Stimulated activated CD8-positive, alpha-beta memory T cell treated with anti-CD3 and anti-CD28 coated beads, Interleukin-2, amount 100 ng/mL, for 1 hour (primary cell): ENCODE measurements around the gene USP28.
"Not testable (repeated sequence)": the region's sequence is repeated elsewhere in the genome, so short reads cannot be mapped to it uniquely, and the experiment has no call there.

Experiments
- DNase-seq, 2 donors: peaks; one replicate each; pipeline ENCODE4 v3.0.0-alpha.2; 2020; ENCODE audit warnings: low read depth in 2 of 2

Gene USP28

DNA sequence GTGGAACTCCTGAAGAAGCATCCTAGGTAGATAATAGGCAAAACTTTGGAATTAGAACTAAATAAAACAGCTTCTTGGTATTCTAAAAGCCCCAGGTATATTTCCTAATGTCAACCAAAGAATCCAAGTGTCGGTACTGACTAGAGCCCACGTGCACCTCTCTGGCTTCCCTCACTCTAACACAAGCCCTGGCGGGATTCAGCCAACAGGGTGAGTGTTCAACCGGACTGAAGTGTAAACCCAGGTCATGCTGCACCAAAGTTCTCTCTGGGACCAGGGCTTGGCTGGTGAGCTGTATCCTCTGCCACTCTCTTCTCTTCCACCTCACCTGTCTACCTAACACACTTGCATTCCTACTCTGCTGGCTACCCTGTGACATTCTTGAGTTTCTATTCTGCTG lies 40.1 kb downstream of the USP28 start:
- DNase-seq = no peak

DNA sequence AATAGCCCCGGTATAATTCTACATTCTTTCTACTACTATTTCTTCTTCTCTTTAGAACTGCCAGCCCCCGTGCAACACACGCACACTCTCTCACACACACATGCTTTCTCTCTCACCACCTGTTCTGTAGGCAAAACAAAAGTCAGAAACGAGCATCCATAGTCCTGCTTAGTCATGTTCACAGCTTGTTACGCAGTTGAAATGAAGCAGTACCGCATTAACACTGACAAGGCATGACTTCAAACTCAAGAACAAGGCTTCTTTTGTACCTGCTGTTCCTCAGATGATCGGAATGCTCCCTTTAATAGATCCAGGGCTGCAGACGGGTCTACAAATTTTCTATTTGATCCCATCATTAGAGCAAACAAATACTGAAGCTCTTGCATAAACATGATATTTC lies 42.2 kb downstream of the USP28 start:
- no peak for DNase-seq

DNA sequence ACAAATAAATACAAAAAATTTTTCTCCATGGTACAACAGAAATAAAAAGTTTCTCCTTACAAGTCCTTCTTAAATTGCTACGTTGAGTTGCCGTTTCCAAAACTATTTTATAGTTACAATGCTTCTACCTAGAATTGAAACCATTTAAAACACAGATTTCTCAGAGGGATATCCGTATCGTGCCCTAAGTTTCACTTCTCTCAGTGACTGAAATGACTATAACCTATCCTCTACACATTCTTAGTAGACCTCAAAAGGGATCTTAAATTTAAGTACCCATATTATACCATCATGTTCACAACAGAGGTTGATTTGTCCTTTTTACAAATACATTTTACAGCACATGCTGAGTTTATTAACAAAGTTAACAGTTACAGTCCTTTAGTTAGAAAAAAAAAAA lies 44.1 kb downstream of the USP28 start:
- DNase-seq = no peak

DNA sequence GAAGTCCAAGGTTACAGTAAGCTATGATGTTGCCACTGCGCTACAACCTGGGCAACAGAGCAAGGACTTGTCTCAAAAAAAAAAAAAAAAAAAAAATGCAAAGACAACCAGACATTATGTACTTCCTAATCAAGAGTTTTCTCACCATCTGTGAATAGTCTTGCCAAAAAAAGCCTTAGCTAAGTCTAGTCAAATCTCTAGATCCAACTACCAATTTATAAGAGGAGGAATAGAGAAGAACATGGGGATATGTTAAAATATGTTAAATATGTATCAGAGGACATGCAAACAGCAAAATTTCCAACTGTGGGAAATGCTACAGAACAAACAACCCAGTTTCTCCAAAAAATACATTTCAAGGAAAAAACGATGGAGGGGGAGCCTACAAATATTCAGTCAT lies 45.6 kb downstream of the USP28 start:
- no peak for DNase-seq

DNA sequence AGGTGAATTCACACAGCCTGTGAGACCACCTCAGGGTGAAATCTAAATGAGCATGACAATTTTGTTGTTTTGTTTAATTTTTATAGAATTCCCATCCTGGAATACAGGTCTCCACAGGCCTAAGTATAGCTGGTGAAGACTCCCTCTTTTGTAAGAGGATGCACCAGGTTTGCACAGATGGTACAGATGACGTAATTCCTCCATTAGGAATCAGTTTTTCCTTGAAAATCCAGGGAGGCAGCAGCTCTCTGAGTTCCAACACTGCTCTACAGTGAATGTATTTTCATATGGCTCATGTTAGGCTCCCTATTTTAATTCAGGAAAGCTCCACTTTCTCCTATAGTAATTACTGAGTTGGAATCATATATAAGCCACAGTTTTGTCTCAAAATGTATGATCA lies 47.2 kb downstream of the USP28 start:
- DNase-seq = no peak

DNA sequence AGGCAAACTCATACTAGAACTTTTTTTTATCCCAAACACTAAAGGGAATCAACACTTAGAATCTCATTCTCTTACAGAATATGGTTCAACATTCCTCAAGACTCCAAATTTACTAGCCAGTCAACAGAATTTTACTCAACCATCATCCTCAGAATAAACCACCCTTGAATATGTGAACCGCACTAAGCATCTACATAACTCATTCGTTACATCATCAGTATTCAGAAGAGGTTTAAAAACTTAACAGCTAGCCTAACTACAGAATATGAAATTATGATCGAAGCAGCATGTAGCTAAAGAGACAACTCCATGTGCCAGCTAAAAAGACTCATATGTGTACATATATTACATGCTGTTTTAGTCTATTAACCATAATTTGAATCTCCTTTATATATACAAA lies 47.9 kb downstream of the USP28 start:
- DNase-seq = no peak

DNA sequence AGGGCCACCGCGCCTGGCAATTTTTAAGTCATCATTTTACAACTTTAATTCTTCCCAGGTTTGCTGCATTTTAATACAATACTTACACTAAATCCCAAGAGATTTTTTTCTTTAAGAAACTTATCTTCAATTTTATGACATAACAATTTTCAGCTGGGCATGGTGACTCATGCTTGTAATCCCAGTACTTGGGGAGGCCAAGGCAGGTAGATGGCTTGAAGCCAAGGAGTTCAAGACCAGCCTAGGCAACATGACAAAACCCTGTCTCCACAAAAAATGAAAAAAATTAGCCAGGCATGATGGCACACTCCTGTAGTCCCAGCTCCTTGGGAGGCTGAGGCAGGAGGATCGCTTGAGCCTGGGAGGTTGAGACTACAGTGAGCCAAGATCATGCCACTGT lies 56.9 kb downstream of the USP28 start:
- DNase-seq = no peak

DNA sequence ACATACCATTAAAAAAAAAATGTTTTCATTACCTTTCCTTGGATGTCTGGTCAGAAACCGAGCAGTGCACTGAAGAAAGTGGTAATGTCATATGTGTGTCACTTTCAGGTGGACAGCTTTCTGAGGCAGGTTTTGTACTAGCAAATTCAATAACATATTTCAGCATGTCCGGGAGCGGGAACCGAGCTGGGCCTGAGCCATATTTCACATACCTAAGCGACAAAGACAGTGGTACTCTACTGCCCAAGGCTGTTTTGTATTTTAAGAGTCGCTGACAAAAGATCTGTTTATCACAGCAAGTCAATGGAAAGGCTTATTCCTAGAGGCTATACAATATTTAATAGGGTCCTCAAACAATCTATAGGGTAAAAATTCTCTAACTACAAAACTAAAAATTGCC lies 57.7 kb downstream of the USP28 start:
- no peak for DNase-seq

DNA sequence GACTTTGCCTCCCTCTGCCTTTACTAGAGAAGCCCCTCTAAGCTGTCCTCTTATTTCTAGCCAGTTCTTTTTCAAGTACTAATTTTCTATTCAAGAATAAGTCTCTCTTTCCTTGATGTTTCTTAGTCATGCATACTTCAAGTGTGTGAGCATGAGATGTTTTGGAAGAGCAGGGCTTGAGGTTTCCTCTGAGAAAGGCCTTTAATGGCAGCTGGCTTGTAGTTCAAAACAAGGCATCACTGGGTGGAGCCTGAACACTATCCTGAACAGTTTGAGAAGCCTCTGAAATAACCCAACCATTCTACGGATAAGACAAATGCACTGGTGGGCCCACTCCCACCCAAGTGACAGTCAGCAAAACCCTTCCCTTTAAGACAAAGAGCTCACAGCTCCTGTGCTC lies 58.2 kb downstream of the USP28 start:
- DNase-seq = no peak

DNA sequence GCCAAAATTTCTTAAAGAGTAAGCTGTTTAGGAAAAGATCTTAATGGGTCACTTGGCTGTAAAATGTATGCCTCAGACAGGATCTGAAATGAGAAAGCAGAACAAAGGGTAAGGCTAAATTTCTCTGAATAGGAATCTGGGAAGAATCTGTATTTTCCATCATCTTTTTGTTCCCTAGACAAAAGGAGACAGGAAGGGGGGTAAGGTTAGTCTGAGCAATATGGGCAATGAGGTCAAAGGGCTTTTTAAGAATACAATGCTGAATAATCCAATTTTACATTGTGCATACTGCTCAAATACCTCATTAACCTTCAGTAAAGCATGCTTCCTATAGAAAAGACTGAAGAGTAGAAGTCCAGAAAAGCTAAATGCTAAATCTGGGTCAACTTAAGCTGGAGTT lies 61.2 kb downstream of the USP28 start:
- DNase-seq = no peak

DNA sequence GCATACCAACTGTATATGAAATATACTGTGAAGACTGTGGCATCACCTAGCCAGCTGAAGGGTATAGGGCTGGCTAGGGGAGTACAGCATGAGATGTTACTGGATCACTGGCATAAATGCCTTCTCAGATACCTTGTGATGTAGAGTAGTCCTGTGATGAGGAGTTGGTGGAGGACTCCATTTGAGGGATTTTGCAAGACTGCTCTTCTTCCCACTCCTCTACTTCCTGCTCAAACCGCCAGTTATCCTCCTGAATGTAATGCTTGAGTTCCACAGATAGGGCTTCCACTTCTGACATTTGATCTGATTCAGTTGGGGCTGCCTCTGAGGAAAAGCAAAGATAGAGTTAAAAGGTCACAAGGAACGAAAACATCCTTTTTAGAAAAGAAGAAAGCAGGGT lies 66.4 kb downstream of the USP28 start:
- DNase-seq = no peak

DNA sequence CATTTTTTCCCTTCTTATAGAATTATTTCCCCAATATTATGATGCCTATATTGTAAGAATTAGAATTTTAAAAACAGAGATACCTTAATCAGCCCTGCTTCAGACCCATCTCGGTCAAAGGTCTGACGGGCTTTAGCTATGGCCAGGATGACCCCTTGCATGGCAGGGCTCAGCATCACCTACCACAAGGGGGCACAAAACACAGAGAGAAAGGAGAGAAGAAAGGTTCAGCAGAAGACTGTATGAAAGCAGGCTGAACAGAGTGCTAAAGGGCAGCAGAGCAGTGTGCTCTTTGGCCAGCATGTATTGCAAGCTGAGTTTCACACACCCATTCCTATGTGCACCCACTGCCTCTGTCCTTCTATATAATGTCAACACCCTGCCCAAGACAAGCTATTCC lies 69.0 kb downstream of the USP28 start:
- DNase-seq = no peak

DNA sequence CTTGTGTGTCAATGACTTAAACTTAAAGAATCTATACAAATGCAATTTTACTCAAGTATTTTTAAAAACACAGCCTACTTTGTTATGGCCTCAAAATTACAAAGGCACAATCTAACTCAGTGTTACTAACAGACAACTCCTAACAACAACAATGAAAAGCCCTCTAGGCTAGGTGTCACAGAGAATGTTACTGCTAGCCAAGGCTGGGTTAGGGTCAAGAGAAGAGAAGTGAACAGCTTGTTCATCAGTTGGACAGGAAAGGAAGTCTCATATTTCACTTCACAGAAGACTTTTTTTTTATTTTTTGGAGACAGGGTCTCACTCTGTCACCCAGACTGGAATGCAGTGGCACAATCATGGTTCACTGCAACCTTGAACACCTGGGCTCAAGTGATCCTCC lies 69.7 kb downstream of the USP28 start:
- no peak for DNase-seq

DNA sequence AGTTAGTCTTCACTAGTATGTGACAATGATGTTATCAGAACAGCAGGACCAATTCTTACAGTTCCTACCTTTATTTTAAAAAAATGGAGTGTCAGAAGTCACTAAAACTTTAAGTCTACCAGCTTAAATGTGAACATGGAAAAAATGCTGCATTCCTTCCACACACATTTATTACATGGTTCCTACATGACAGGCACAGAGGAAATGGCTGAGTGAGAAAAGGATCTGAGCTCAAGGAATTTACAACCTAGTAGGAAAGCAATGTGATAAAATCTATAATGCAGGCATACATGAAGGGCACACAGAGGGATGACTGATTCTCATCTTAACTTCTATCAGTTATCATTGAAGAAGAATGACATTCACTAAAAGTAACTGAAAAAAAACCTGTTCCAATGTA lies 72.8 kb downstream of the USP28 start:
- DNase-seq = no peak

DNA sequence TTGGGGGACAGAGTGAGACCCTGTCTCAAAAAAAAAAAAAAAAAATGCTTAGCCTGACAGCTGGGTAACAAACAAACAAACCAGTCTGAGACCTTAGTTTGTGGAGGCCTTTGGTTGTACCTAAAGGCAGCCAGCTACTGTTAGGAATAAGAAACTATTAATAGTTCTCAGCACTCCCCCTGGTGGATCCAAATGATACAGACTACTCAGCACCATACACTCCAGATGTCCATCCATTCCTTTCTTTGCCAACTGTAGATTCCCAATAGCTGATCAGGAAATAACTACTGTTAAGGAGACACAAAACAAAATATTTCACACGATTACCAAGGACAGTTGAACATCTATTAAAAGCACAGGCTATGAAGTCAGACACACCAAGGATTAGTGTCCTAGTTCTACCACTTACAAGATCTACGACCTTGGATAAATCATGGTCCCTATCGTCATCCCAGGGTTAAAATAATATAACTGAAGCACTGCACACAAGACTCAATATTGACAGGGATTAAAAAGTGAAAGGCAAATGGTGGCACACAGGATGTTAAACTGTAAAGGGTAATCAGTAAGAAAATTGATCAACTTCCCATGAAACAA lies 78.6 kb downstream of the USP28 start:
- DNase-seq = no peak

DNA sequence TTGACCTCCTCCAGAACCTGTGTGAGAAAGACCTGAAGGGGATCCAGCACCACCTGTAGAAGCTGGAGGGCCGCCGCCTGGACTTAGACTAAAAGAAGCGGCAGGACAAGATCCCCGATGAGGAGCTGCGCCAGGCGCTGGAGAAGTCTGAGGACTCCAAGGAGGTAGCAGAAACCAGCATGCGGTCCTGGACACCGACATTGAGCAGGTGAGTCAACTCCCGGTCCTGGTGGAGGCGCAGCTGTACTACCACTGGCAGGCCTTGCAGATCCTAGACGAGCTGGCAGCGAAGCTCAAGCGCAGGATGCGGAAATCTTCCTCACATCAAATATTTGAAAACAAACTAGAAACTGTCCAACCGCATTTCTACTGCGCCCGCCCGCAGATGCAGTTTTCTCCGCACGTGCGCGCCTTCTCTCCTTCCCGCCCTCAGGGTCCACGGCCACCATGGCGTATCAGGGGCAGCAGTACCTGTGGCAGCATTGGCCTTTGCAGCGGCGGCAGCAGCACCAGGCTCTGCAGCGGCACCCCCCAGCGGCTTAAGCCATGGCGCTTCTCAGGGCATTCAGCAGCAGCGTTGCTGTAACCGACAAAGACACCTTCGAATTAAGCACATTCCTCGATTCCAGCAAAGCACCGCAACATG lies 85.6 kb downstream of the USP28 start:
- no peak for DNase-seq

DNA sequence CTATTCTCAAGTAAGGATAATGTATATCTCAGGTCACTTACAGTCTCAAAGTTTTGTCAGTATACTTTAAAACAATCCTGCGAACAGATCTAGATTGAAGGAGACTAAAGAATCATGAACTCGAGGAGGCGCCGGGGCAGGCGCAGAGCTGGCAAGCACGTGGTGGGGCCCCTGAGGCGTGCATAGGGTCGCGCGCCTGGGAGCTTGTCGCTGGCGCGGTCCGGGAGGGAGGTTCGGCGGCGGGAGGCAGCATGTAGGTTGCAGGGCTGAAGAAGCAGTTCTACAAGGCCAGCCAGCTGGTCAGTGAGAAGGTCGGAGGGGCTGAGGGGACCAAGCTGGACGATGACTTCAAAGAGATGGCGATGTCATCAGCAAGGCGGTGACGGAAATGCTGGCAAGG lies 86.4 kb downstream of the USP28 start:
- DNase-seq = not testable (repeated sequence)

DNA sequence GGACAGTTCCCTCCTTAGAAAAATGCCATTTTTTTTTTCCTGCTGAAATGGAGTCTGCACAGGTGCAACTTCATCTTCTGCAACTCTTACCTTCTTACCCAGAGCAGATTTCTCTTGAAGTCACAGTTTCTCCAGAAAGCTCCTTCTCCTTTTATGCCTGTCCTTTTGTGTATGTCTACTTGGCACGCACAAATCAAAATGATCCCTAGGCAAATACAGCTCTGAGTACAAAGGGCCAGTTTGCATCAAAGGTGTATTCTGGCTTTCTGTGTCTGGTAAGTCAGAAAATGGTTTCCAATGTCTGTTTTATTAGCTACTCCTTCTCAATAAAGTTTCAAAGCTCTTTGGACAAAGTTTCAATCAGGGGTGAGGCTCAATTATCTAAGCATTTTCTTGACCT lies 93.2 kb downstream of the USP28 start:
- DNase-seq = no peak

DNA sequence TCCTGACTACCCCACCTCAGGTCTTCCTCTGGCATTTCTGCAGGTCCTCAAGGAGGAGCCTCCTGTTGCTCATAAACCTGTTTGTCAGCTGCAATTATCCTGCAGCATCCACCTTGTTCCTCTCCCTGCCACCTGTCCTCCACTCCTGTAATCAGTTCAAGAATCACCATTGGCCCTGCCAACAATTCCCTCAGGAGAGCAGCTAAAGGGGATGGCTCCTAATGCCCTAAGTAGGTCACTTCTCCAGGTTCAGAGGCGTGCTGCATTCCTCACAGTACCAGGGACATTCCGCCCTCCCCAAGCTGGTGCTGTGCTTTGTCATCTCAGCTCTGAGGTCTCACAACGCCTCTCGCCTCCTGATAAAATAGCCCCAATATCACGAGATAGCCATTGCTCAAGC lies 93.7 kb downstream of the USP28 start:
- DNase-seq = no peak

DNA sequence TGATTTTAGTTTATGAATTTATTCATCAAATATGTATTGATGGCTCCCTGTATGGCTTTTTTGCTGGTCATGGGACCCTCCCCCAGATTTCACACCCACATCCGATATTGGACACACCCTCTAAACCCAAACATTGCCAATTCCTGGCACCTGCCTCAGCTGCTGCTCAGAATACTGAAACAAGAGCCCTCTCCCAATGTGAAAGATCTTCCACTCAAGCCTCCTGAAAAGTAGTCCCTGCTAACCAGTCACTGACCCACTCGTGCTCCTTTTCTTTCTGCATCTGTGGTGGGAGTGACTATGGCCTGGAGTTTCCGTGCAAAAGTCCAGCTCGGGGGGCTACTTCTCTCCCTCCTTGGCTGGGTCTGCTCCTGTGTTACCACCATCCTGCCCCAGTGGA lies 95.9 kb downstream of the USP28 start, which contains the start of gene CLDN25:
CLDN25 (plus strand) TSS at position 301 of the 400 bp plus-strand sequence; CDS start at position 301, 0 bp downstream.
- no peak for DNase-seq

DNA sequence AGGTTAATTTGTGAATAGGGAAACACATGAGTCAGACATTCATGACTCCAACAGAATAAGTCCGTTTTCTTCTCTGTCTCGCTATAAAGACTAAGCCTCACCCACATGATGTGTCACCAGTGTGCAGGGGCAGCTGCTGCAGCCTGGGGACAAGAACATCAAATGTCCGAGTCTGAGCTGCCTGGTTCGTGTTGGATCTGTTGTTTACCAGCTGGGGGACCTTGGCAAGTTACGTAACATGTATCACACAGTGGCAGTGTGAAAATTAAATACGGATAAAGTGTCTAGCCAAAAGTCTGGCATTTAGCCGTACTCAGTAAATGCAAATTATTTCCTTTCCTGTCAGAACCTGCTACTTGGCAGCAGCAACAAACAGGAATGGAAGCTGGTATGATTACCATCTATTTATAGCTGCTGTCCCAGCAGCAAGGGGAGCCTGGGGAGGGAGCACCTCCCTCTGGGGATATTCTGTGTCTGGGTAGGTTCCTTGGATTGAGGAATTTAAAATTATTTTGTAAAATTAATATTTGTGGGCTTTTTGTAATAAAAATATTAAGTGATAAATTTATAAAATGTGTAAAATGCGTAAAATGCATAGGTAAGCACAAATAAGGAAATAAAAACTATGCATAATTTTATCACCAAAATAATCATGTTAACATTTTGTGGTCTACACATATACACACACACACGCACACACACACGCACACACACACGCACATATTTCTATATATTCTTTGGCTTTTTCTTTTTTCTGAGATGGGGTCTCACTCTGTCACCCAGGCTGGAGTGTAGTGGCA lies 97.1 kb downstream of the USP28 start:
- no peak for DNase-seq

DNA sequence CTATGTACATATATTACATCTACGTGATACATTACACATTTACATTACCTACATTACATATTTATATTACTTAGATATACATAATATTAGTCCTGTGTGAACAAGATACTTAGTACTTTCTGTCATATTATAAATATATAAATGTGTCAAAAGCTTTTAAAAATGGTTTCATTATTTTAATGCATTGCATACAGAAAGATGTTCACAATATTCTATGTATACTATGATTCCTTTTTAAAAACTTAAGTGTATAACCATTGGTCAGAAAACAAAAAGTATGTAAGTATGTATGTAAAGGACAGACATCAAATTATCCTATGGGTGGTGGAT lies 101.2 kb downstream of the USP28 start:
- DNase-seq = no peak

DNA sequence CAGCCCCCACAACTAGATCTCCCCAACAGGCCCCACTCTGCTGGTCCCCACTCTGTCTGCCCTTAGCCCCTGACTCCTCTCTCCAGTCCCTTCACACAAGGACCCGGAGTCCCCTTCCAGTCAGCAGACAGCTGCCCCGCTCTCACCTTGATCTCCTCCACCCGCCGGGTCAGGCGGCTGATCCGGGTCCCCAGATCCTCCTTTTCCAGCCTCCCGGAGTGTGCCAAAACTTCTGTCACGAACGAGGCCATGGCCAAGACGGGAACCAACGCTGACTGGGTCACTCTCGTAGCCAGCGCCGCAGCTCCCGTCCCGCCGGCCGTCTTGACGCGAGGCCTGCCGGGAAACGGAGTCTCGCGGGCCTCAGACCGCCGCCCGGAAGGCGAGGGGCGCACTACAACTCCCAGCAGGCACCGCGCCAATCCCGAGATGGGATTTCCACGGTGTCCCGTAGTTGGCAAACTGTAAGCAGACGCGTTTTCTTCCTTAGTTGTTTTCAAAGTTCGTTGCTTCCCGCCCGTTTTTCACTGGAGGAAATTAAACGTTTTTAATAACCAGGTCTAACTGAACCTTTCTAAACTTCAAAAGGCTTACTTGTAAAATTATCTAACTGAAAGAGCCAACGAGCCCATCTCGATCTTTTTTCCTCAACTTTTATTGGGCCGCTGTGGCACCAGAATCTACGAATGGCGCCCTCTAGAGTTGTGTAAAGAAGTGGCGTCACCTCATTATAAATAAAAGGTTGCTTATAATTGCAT lies 101.8 kb downstream of the USP28 start, which contains the start of gene ZW10:
ZW10 (minus strand) TSS at position 277 of the 758 bp plus-strand sequence; CDS start at position 251, 26 bp downstream.
- peak; percentile 80 to 83 for DNase-seq
